ENCODE results near the gene CALML5. TPM values are rescaled to one million over a fixed set of nuclear protein-coding genes. Genes with fewer than 3 reads are reported as not detected.

CALML5 gene
- total and polyA plus RNA-seq, 8 donors = not detected

DNA sequence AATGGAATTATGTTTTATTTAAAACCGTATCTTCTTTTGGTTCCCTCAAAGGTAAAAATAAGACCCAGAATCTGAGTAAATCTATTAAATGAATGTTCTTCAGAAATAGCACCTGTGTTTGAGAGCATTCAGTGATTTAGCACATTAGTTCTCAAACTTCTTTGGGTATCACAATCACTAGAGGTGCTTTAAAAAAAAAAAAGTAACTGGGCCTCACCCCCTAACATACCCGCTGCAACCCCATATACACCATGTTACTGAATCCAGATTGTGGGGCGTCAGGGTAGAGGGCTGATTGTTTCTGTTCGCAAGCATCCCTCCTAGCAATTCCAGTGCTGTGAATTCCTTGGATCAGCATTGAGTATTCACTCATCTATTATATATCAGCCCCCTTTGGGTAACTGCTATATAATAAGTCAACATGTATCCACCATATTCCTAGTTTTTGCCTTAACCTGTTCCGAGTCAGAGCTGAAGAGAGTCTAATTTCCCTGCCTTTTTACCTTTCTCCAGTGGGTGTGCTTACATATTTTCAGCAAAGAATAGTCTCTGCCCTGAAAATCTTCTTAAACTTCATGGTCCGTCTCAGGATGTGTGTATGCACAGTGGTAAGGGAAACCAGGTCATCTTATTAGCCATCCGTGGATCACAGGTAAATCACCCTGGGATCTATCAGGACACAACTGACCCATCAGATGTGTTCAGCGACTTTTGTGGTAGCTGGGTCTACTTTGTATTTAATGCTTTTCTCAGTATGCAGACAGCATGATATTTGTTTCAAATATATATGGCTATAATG lies 40.2 kb downstream of the CALML5 start:
- Histone ChIP-seq H3K27me3 (no peaks in the 10 kb centered on the region), H3K9me3 (no peaks in the 10 kb centered on the region), H3K4me3 (no peak overlapping the region), H3K36me3 (peaks cover 7 to 49% (median 28%) of the 10 kb centered on the region in 3 donors), H3K4me1 (no peaks in the 10 kb centered on the region), H3K27ac (no peak overlapping the region)
- WGBS, 2 donors = 89 to 95% methylated on average over 8 of the region's 8 CpGs
- FAIRE-seq (no peak), ATAC-seq (no peak), DNase-seq (no peak)
- intact Hi-C loops (cut with DNase I) = no loop called here
- TF ChIP-seq, protein P1, sequence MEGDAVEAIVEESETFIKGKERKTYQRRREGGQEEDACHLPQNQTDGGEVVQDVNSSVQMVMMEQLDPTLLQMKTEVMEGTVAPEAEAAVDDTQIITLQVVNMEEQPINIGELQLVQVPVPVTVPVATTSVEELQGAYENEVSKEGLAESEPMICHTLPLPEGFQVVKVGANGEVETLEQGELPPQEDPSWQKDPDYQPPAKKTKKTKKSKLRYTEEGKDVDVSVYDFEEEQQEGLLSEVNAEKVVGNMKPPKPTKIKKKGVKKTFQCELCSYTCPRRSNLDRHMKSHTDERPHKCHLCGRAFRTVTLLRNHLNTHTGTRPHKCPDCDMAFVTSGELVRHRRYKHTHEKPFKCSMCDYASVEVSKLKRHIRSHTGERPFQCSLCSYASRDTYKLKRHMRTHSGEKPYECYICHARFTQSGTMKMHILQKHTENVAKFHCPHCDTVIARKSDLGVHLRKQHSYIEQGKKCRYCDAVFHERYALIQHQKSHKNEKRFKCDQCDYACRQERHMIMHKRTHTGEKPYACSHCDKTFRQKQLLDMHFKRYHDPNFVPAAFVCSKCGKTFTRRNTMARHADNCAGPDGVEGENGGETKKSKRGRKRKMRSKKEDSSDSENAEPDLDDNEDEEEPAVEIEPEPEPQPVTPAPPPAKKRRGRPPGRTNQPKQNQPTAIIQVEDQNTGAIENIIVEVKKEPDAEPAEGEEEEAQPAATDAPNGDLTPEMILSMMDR (IDR thresholded peaks at IDR 0.05) = no peak

DNA sequence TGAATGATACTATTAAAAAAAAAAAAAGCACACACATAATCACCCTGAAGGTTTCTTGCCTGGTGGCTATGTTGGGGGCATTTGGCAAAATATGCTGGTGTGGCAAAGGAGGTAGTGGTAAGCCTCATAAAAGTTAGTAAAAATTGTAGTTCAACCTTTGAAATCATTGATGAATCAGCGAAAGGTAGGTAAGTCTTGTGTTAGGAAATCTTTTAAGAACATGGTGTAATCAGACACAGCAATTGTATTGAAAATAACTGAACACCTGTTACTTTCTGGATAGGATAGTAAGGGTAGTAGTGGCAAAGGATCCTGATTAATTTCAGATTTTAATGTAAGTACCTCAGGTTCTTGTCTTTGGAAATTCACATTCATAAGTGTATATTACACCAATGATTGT lies 40.9 kb downstream of the CALML5 start:
- Histone ChIP-seq H3K9me3 (no peaks in the 10 kb centered on the region), H3K36me3 (peaks cover 12 to 56% (median 35%) of the 10 kb centered on the region in 3 donors), H3K4me3 (no peak overlapping the region), H3K4me1 (no peaks in the 10 kb centered on the region), H3K27ac (no peak overlapping the region), H3K27me3 (no peaks in the 10 kb centered on the region)
- DNase-seq = no peak
- 96 to 100% methylated on average over 1 of the region's 1 CpG for WGBS, 2 donors
- TF ChIP-seq, protein P1 (IDR thresholded peaks at IDR 0.05) = no peak
- ATAC-seq = no peak
- intact Hi-C loops (cut with DNase I) = no loop called here
- FAIRE-seq = no peak

DNA sequence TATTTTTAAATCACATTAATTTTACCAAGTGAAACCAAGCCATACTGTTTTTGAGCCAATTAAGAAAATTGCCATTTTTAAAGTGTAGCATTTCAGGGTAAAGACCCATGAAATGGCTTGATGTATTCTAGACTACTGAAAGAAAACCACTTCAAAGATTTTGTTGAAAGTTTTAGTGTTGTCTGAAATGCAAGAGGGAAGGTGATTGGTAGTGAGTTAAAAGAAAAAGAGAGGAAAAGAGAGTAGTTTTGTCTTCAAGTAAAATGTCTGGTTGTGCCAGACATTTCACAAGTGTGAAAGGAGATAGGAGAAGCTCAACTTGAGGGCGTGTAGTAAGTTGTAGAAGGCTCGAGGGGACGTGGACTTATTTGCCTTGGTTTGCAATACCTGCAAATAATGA lies 41.6 kb downstream of the CALML5 start:
- WGBS, 2 donors = 90 to 93% methylated on average over 3 of the region's 3 CpGs
- no peaks in the 10 kb centered on the region for H3K27me3 ChIP-seq
- H3K27ac ChIP-seq = no peak overlapping the region
- ATAC-seq = no peak
- no peak for DNase-seq
- FAIRE-seq = no peak
- H3K36me3 ChIP-seq = peaks cover 12 to 63% (median 42%) of the 10 kb centered on the region in 3 donors
- no peak overlapping the region for H3K4me3 ChIP-seq
- intact Hi-C loops (cut with DNase I) = no loop called here
- no peaks in the 10 kb centered on the region for H3K4me1 ChIP-seq
- H3K9me3 ChIP-seq = no peaks in the 10 kb centered on the region
- TF ChIP-seq, protein P1 (IDR thresholded peaks at IDR 0.05) = no peak

DNA sequence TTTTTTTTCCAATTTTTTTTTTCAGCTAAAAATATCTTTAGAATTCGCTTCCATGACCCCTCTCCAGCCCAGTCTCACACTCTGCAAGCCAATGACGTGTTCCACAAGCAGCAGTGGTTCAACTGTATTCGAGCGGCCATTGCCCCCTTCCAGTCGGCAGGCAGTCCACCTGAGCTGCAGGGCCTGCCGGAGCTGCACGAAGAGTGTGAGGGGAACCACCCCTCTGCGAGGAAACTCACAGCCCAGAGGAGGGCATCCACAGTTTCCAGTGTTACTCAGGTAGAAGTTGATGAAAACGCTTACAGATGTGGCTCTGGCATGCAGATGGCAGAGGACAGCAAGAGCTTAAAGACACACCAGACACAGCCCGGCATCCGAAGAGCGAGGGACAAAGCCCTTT lies 42.8 kb downstream of the CALML5 start:
- no peak overlapping the region for H3K27ac ChIP-seq
- H3K4me3 ChIP-seq = no peak overlapping the region
- 91 to 96% methylated on average over 12 of the region's 12 CpGs for WGBS, 2 donors
- no peaks in the 10 kb centered on the region for H3K9me3 ChIP-seq
- no peaks in the 10 kb centered on the region for H3K27me3 ChIP-seq
- intact Hi-C loops (cut with DNase I) = no loop called here
- ATAC-seq = no peak
- DNase-seq = no peak
- FAIRE-seq = no peak
- H3K4me1 ChIP-seq = peaks cover 0 to 2% (median 0%) of the 10 kb centered on the region in 3 donors
- TF ChIP-seq, protein P1 (IDR thresholded peaks at IDR 0.05) = no peak
- peaks cover 12 to 72% (median 44%) of the 10 kb centered on the region in 3 donors for H3K36me3 ChIP-seq

Measured in pancreas (tissue), 10 donors.